Skeletal muscle satellite cell (primary cell): ENCODE data around the gene GLOD4.

Experiments
- H3K27me3 ChIP-seq: 2 replicates; pipeline ENCODE4 v1.7.0; 2013; ENCODE audit warnings: low read length; ENCODE audit not compliant: control insufficient read depth, insufficient read depth
- H3K36me3 ChIP-seq: 2 replicates; pipeline ENCODE4 v1.7.0; 2013; ENCODE audit warnings: mild to moderate bottlenecking, control low read depth, low read length; ENCODE audit not compliant: insufficient read depth
- H3K4me1 ChIP-seq: 2 replicates; pipeline ENCODE4 v1.7.0; 2013; ENCODE audit warnings: low read length; ENCODE audit not compliant: control insufficient read depth, insufficient read depth
- H3K4me2 ChIP-seq: 2 replicates; pipeline ENCODE4 v1.7.0; 2013; ENCODE audit warnings: mild to moderate bottlenecking, low read length
- H3K4me3 ChIP-seq: 2 replicates; pipeline ENCODE4 v1.7.0; 2013; ENCODE audit warnings: low read length
- H3K9ac ChIP-seq: 2 replicates; pipeline ENCODE4 v1.7.0; 2013; ENCODE audit warnings: mild to moderate bottlenecking, low read depth, low read length, moderate library complexity
- H3K9me3 ChIP-seq: replicated peaks from 2 replicates; pipeline ENCODE4 v1.7.0; 2013; ENCODE audit warnings: mild to moderate bottlenecking, control low read depth, low read length

Gene GLOD4

GRCh38 chr17:732067-732901 is 49.8 kb downstream of the GLOD4 start, which contains the start of gene TLCD3A:
TLCD3A (plus strand) TSS chr17:732596; CDS start chr17:732648, 52 bp downstream.
- Histone ChIP-seq H3K9me3 (no peaks in the 10 kb centered on the region), H3K36me3 (peaks cover 21% of the 10 kb centered on the region), H3K27me3 (no peaks in the 10 kb centered on the region), H3K4me2 (peak within 1 kb of the TSS; percentile 98), H3K9ac (peak within 1 kb of the TSS; percentile 91), H3K4me3 (peak within 1 kb of the TSS; percentile 85), H3K4me1 (peaks cover 7% of the 10 kb centered on the region)

- H3K4me2 ChIP-seq, result peak overlapping the region; percentile 77
- H3K9me3 ChIP-seq, result no peaks in the 10 kb centered on the region
- H3K36me3 ChIP-seq, result peaks cover 19% of the 10 kb centered on the region
- H3K9ac ChIP-seq, result peak overlapping the region; percentile 83
- H3K4me3 ChIP-seq, result peak overlapping the region; percentile 85
- H3K4me1 ChIP-seq, result peaks cover 7% of the 10 kb centered on the region
- no peaks in the 10 kb centered on the region for H3K27me3 ChIP-seq
These were observed 50.4 kb downstream of the GLOD4 start for GRCh38 chr17:731644-732066.

GRCh38 chr17:728911-729310 is 53.2 kb downstream of the GLOD4 start:
- H3K9ac ChIP-seq, result no peak overlapping the region
- H3K9me3 ChIP-seq, result no peaks in the 10 kb centered on the region
- H3K27me3 ChIP-seq, result no peaks in the 10 kb centered on the region
- no peak overlapping the region for H3K4me3 ChIP-seq
- H3K4me2 ChIP-seq, result no peak overlapping the region
- H3K36me3 ChIP-seq, result no peaks in the 10 kb centered on the region
- peaks cover 6% of the 10 kb centered on the region for H3K4me1 ChIP-seq

GRCh38 chr17:726271-726919 is 55.7 kb downstream of the GLOD4 start:
- Histone ChIP-seq H3K4me2 (no peak overlapping the region), H3K4me3 (no peak overlapping the region), H3K4me1 (no peaks in the 10 kb centered on the region), H3K36me3 (no peaks in the 10 kb centered on the region), H3K9ac (no peak overlapping the region), H3K9me3 (no peaks in the 10 kb centered on the region), H3K27me3 (no peaks in the 10 kb centered on the region)

GRCh38 chr17:725746-726145 is 56.3 kb downstream of the GLOD4 start:
- no peak overlapping the region for H3K4me2 ChIP-seq
- H3K4me3 ChIP-seq, result no peak overlapping the region
- H3K27me3 ChIP-seq, result no peaks in the 10 kb centered on the region
- no peaks in the 10 kb centered on the region for H3K36me3 ChIP-seq
- no peaks in the 10 kb centered on the region for H3K9me3 ChIP-seq
- H3K4me1 ChIP-seq, result no peaks in the 10 kb centered on the region
- no peak overlapping the region for H3K9ac ChIP-seq

GRCh38 chr17:725084-725483 is 57.0 kb downstream of the GLOD4 start:
- Histone ChIP-seq H3K4me3 (no peak overlapping the region), H3K4me1 (no peaks in the 10 kb centered on the region), H3K9ac (no peak overlapping the region), H3K4me2 (no peak overlapping the region), H3K9me3 (no peaks in the 10 kb centered on the region), H3K36me3 (no peaks in the 10 kb centered on the region), H3K27me3 (no peaks in the 10 kb centered on the region)

GRCh38 chr17:721540-721937 is 60.5 kb downstream of the GLOD4 start:
- no peaks in the 10 kb centered on the region for H3K4me1 ChIP-seq
- no peak overlapping the region for H3K4me2 ChIP-seq
- H3K4me3 ChIP-seq, result no peak overlapping the region
- no peaks in the 10 kb centered on the region for H3K36me3 ChIP-seq
- no peaks in the 10 kb centered on the region for H3K27me3 ChIP-seq
- H3K9ac ChIP-seq, result no peak overlapping the region
- H3K9me3 ChIP-seq, result no peaks in the 10 kb centered on the region

- no peaks in the 10 kb centered on the region for H3K4me1 ChIP-seq
- no peaks in the 10 kb centered on the region for H3K36me3 ChIP-seq
- no peaks in the 10 kb centered on the region for H3K27me3 ChIP-seq
- H3K4me2 ChIP-seq, result no peak overlapping the region
- no peak overlapping the region for H3K9ac ChIP-seq
- H3K4me3 ChIP-seq, result no peak overlapping the region
- H3K9me3 ChIP-seq, result no peaks in the 10 kb centered on the region
These were observed 61.2 kb downstream of the GLOD4 start for GRCh38 chr17:720706-721539.

- Histone ChIP-seq H3K4me1 (peaks cover 10% of the 10 kb centered on the region), H3K36me3 (no peaks in the 10 kb centered on the region), H3K27me3 (no peaks in the 10 kb centered on the region), H3K4me2 (no peak overlapping the region), H3K9ac (no peak overlapping the region), H3K4me3 (no peak overlapping the region), H3K9me3 (no peaks in the 10 kb centered on the region)
These were observed 64.0 kb downstream of the GLOD4 start for GRCh38 chr17:718075-718474.
